Measurements from ENCODE around the gene FBXO3.
"Not testable (repeated sequence)": the region's sequence is repeated elsewhere in the genome, so short reads cannot be mapped to it uniquely, and the experiment has no call there.

DNA sequence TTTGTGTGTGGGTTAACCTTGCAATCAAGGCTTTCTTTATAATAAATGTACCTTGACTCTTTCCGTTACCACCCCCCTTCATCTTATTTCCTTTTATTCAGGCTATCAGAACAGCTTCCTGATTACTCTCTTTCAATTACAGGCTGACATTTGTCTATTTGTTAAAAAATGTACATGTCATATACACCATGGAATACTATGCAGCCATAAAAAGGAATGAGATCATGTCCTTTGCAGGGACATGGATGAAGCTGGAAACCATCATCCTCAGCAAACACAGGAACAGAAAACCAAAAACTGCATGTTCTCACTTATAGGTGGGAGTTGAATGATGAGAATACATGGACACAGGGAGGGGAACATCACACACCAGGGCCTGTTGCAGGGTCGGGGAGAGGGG is 13.8 kb upstream of the FBXO3 start:
- TF ChIP-seq, protein P1, sequence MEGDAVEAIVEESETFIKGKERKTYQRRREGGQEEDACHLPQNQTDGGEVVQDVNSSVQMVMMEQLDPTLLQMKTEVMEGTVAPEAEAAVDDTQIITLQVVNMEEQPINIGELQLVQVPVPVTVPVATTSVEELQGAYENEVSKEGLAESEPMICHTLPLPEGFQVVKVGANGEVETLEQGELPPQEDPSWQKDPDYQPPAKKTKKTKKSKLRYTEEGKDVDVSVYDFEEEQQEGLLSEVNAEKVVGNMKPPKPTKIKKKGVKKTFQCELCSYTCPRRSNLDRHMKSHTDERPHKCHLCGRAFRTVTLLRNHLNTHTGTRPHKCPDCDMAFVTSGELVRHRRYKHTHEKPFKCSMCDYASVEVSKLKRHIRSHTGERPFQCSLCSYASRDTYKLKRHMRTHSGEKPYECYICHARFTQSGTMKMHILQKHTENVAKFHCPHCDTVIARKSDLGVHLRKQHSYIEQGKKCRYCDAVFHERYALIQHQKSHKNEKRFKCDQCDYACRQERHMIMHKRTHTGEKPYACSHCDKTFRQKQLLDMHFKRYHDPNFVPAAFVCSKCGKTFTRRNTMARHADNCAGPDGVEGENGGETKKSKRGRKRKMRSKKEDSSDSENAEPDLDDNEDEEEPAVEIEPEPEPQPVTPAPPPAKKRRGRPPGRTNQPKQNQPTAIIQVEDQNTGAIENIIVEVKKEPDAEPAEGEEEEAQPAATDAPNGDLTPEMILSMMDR (IDR thresholded peaks at IDR 0.05) = not testable (repeated sequence)
- TF ChIP-seq POLR2A (IDR thresholded peaks at IDR 0.05) = not testable (repeated sequence)
